ENCODE data around the gene ANKRD24.

Gene ANKRD24

GRCh38 chr19:4198467-4199126, 16.1 kb downstream of the ANKRD24 start:
- 0 out of 2 replicates have a peak, but pooled peaks cover 1% of the 10 kb centered on the region for H3K27me3 ChIP-seq (ENCODE audit: control insufficient read depth, insufficient read depth, low read length)
- no peak overlapping the region for H3K27ac ChIP-seq (ENCODE audit: low read length)
- H3K36me3 ChIP-seq (ENCODE audit: control insufficient read depth, insufficient read depth, low read length) = no peaks in the 10 kb centered on the region
- no peaks in the 10 kb centered on the region for H3K9me3 ChIP-seq (ENCODE audit: control insufficient read depth, insufficient read depth, low read length)
- H3K4me1 ChIP-seq (ENCODE audit: control insufficient read depth, insufficient read depth, low read length) = no peaks in the 10 kb centered on the region
- H3K4me3 ChIP-seq (ENCODE audit: low read length) = peak overlapping the region; percentile 55; the same call in 1 of the 2 replicates
- WGBS (ENCODE audit: insufficient coverage, insufficient read length) = 100% methylated on average over 1 of the region's 28 CpGs
- no peak for DNase-seq (ENCODE audit: low read depth, low spot score)

- no peak for DNase-seq (ENCODE audit: low read depth, low spot score)
- H3K9me3 ChIP-seq (ENCODE audit: control insufficient read depth, insufficient read depth, low read length) = no peaks in the 10 kb centered on the region
- H3K36me3 ChIP-seq (ENCODE audit: control insufficient read depth, insufficient read depth, low read length) = no peaks in the 10 kb centered on the region
- no CpG with 5 or more reads among the region's 33 CpGs for WGBS (ENCODE audit: insufficient coverage, insufficient read length)
- no peaks in the 10 kb centered on the region for H3K4me1 ChIP-seq (ENCODE audit: control insufficient read depth, insufficient read depth, low read length)
- H3K27me3 ChIP-seq (ENCODE audit: control insufficient read depth, insufficient read depth, low read length) = 0 out of 2 replicates have a peak, but pooled peaks cover 1% of the 10 kb centered on the region
- H3K4me3 ChIP-seq (ENCODE audit: low read length) = no peak overlapping the region
- H3K27ac ChIP-seq (ENCODE audit: low read length) = no peak overlapping the region
These were observed 17.3 kb downstream of the ANKRD24 start for GRCh38 chr19:4199699-4200293.

GRCh38 chr19:4200940-4201542, 18.6 kb downstream of the ANKRD24 start:
- no peaks in the 10 kb centered on the region for H3K9me3 ChIP-seq (ENCODE audit: control insufficient read depth, insufficient read depth, low read length)
- no CpG with 5 or more reads among the region's 2 CpGs for WGBS (ENCODE audit: insufficient coverage, insufficient read length)
- H3K27me3 ChIP-seq (ENCODE audit: control insufficient read depth, insufficient read depth, low read length) = 0 out of 2 replicates have a peak, but pooled peaks cover 1% of the 10 kb centered on the region
- H3K4me3 ChIP-seq (ENCODE audit: low read length) = no peak overlapping the region
- no peak for DNase-seq (ENCODE audit: low read depth, low spot score)
- H3K27ac ChIP-seq (ENCODE audit: low read length) = no peak overlapping the region
- no peaks in the 10 kb centered on the region for H3K36me3 ChIP-seq (ENCODE audit: control insufficient read depth, insufficient read depth, low read length)
- H3K4me1 ChIP-seq (ENCODE audit: control insufficient read depth, insufficient read depth, low read length) = no peaks in the 10 kb centered on the region

GRCh38 chr19:4201798-4202197, 19.3 kb downstream of the ANKRD24 start:
- Histone ChIP-seq H3K9me3 (ENCODE audit: control insufficient read depth, insufficient read depth, low read length) (no peaks in the 10 kb centered on the region), H3K4me1 (ENCODE audit: control insufficient read depth, insufficient read depth, low read length) (no peaks in the 10 kb centered on the region), H3K36me3 (ENCODE audit: control insufficient read depth, insufficient read depth, low read length) (no peaks in the 10 kb centered on the region), H3K27me3 (ENCODE audit: control insufficient read depth, insufficient read depth, low read length) (0 out of 2 replicates have a peak, but pooled peaks cover 1% of the 10 kb centered on the region), H3K27ac (ENCODE audit: low read length) (no peak overlapping the region), H3K4me3 (ENCODE audit: low read length) (no peak overlapping the region)
- no peak for DNase-seq (ENCODE audit: low read depth, low spot score)
- no CpG with 5 or more reads among the region's 4 CpGs for WGBS (ENCODE audit: insufficient coverage, insufficient read length)

- Histone ChIP-seq H3K4me1 (ENCODE audit: control insufficient read depth, insufficient read depth, low read length) (no peaks in the 10 kb centered on the region), H3K9me3 (ENCODE audit: control insufficient read depth, insufficient read depth, low read length) (no peaks in the 10 kb centered on the region), H3K27me3 (ENCODE audit: control insufficient read depth, insufficient read depth, low read length) (no peaks in the 10 kb centered on the region), H3K27ac (ENCODE audit: low read length) (no peak overlapping the region), H3K36me3 (ENCODE audit: control insufficient read depth, insufficient read depth, low read length) (peaks cover 4% of the 10 kb centered on the region; the same call in 1 of the 2 replicates), H3K4me3 (ENCODE audit: low read length) (no peak overlapping the region)
- no peak for DNase-seq (ENCODE audit: low read depth, low spot score)
- no CpG with 5 or more reads among the region's 10 CpGs for WGBS (ENCODE audit: insufficient coverage, insufficient read length)
These were observed 24.5 kb downstream of the ANKRD24 start for GRCh38 chr19:4206818-4207484.

- H3K9me3 ChIP-seq (ENCODE audit: control insufficient read depth, insufficient read depth, low read length) = no peaks in the 10 kb centered on the region
- no peaks in the 10 kb centered on the region for H3K4me1 ChIP-seq (ENCODE audit: control insufficient read depth, insufficient read depth, low read length)
- no peak overlapping the region for H3K4me3 ChIP-seq (ENCODE audit: low read length)
- H3K27ac ChIP-seq (ENCODE audit: low read length) = no peak overlapping the region
- H3K36me3 ChIP-seq (ENCODE audit: control insufficient read depth, insufficient read depth, low read length) = peaks cover 4% of the 10 kb centered on the region; the same call in 1 of the 2 replicates
- DNase-seq (ENCODE audit: low read depth, low spot score) = no peak
- WGBS (ENCODE audit: insufficient coverage, insufficient read length) = no CpG with 5 or more reads among the region's 13 CpGs
- no peaks in the 10 kb centered on the region for H3K27me3 ChIP-seq (ENCODE audit: control insufficient read depth, insufficient read depth, low read length)
These were observed 26.1 kb downstream of the ANKRD24 start for GRCh38 chr19:4208385-4209094.

- WGBS (ENCODE audit: insufficient coverage, insufficient read length) = no CpG with 5 or more reads among the region's 15 CpGs
- H3K9me3 ChIP-seq (ENCODE audit: control insufficient read depth, insufficient read depth, low read length) = no peaks in the 10 kb centered on the region
- H3K36me3 ChIP-seq (ENCODE audit: control insufficient read depth, insufficient read depth, low read length) = peaks cover 4% of the 10 kb centered on the region; the same call in 1 of the 2 replicates
- no peaks in the 10 kb centered on the region for H3K4me1 ChIP-seq (ENCODE audit: control insufficient read depth, insufficient read depth, low read length)
- H3K27me3 ChIP-seq (ENCODE audit: control insufficient read depth, insufficient read depth, low read length) = no peaks in the 10 kb centered on the region
- no peak overlapping the region for H3K27ac ChIP-seq (ENCODE audit: low read length)
- H3K4me3 ChIP-seq (ENCODE audit: low read length) = no peak overlapping the region
- DNase-seq (ENCODE audit: low read depth, low spot score) = no peak
These were observed 27.8 kb downstream of the ANKRD24 start for GRCh38 chr19:4210166-4210731.

- no CpG with 5 or more reads among the region's 3 CpGs for WGBS (ENCODE audit: insufficient coverage, insufficient read length)
- no peak for DNase-seq (ENCODE audit: low read depth, low spot score)
- peaks cover 2% of the 10 kb centered on the region; the same call in 1 of the 2 replicates for H3K36me3 ChIP-seq (ENCODE audit: control insufficient read depth, insufficient read depth, low read length)
- H3K9me3 ChIP-seq (ENCODE audit: control insufficient read depth, insufficient read depth, low read length) = no peaks in the 10 kb centered on the region
- no peak overlapping the region for H3K27ac ChIP-seq (ENCODE audit: low read length)
- H3K4me3 ChIP-seq (ENCODE audit: low read length) = no peak overlapping the region
- H3K4me1 ChIP-seq (ENCODE audit: control insufficient read depth, insufficient read depth, low read length) = no peaks in the 10 kb centered on the region
- no peaks in the 10 kb centered on the region for H3K27me3 ChIP-seq (ENCODE audit: control insufficient read depth, insufficient read depth, low read length)
These were observed 30.6 kb downstream of the ANKRD24 start for GRCh38 chr19:4213116-4213515.

- WGBS (ENCODE audit: insufficient coverage, insufficient read length) = no CpG with 5 or more reads among the region's 10 CpGs
- Histone ChIP-seq H3K36me3 (ENCODE audit: control insufficient read depth, insufficient read depth, low read length) (peaks cover 2% of the 10 kb centered on the region; the same call in 1 of the 2 replicates), H3K9me3 (ENCODE audit: control insufficient read depth, insufficient read depth, low read length) (no peaks in the 10 kb centered on the region), H3K4me3 (ENCODE audit: low read length) (no peak overlapping the region), H3K27me3 (ENCODE audit: control insufficient read depth, insufficient read depth, low read length) (no peaks in the 10 kb centered on the region), H3K27ac (ENCODE audit: low read length) (no peak overlapping the region), H3K4me1 (ENCODE audit: control insufficient read depth, insufficient read depth, low read length) (no peaks in the 10 kb centered on the region)
- DNase-seq (ENCODE audit: low read depth, low spot score) = no peak
These were observed 33.3 kb downstream of the ANKRD24 start for GRCh38 chr19:4215807-4216206.
